CD14-positive monocyte (primary cell): ENCODE measurements around the gene TFPI. TPM values are rescaled to one million over a fixed set of nuclear protein-coding genes. Genes with fewer than 3 reads are reported as not detected.

Experiments
- DNase-seq, 3 donors: peaks; one replicate each; pipeline ENCODE4 v3.0.0-alpha.2; 2011 to 2022
- H2AFZ ChIP-seq: 2 replicates; pipeline ENCODE4 v1.6.0; 2012; ENCODE audit warnings: mild to moderate bottlenecking, low read depth, low read length, inconsistent platforms; ENCODE audit not compliant: insufficient read depth, poor library complexity, severe bottlenecking
- H3K27ac ChIP-seq, 2 donors: 1 replicate in 1 of 2; 2 replicates in 1 of 2; pipeline ENCODE4 v1.5.1; 2012 to 2013; ENCODE audit warnings: low read length in 2 of 2, control low read depth in 1 of 2, inconsistent platforms in 1 of 2, low read depth in 1 of 2, mild to moderate bottlenecking in 1 of 2
- H3K27me3 ChIP-seq, 2 donors: one replicate each; pipeline versions ENCODE4 v1.6.0 to v1.6.1; 2011 to 2013; ENCODE audit warnings: low read length in 2 of 2; ENCODE audit not compliant: control insufficient read depth in 2 of 2, insufficient read depth in 2 of 2
- H3K36me3 ChIP-seq, 2 donors: replicated peaks in 1 of 2; 1 replicate in 1 of 2; 2 replicates in 1 of 2; pipeline versions ENCODE4 v1.5.1 to v1.6.1; 2012 to 2013; ENCODE audit warnings: low read length in 2 of 2, control low read depth in 1 of 2, inconsistent platforms in 1 of 2, mild to moderate bottlenecking in 1 of 2; ENCODE audit not compliant: insufficient read depth in 2 of 2, control insufficient read depth in 1 of 2
- H3K4me1 ChIP-seq, 2 donors: 1 replicate in 1 of 2; 2 replicates in 1 of 2; pipeline versions ENCODE4 v1.5.1 to v1.6.1; 2012 to 2013; ENCODE audit warnings: low read length in 2 of 2, control low read depth in 1 of 2, inconsistent platforms in 1 of 2, mild to moderate bottlenecking in 1 of 2, moderate library complexity in 1 of 2; ENCODE audit not compliant: insufficient read depth in 2 of 2, control insufficient read depth in 1 of 2
- H3K4me2 ChIP-seq: replicated peaks from 2 replicates; pipeline ENCODE3; 2012; ENCODE audit warnings: low read length, moderate library complexity, mild to moderate bottlenecking; ENCODE audit not compliant: poor library complexity, severe bottlenecking; ENCODE audit errors: extremely low read depth
- H3K4me3 ChIP-seq, 3 experiments: fragments of 200-600 bp in 1 of 3; sonication (generic) in 1 of 3; replicated peaks in 1 of 3; 1 replicate in 2 of 3; 2 replicates in 1 of 3; pipeline ENCODE4 v1.5.1; 2011 to 2013; ENCODE audit warnings: low read length in 3 of 3, mild to moderate bottlenecking in 3 of 3, control low read depth in 2 of 3, low read depth in 2 of 3, inconsistent platforms in 1 of 3, moderate library complexity in 1 of 3
- H3K79me2 ChIP-seq: 2 replicates; pipeline ENCODE4 v1.6.0; 2012; ENCODE audit warnings: mild to moderate bottlenecking, control low read depth, inconsistent platforms, low read length, moderate library complexity; ENCODE audit not compliant: insufficient read depth
- H3K9ac ChIP-seq: 2 replicates; pipeline ENCODE4 v1.6.0; 2017; ENCODE audit warnings: low read length, mild to moderate bottlenecking; ENCODE audit not compliant: insufficient read depth, poor library complexity, severe bottlenecking
- H3K9me3 ChIP-seq, 2 donors: replicated peaks in 1 of 2; 1 replicate in 1 of 2; 2 replicates in 1 of 2; pipeline versions ENCODE4 v1.5.1 to v1.6.1; 2012 to 2013; ENCODE audit warnings: low read length in 2 of 2, control low read depth in 1 of 2; ENCODE audit not compliant: control insufficient read depth in 1 of 2, insufficient read depth in 1 of 2
- H4K20me1 ChIP-seq: 2 replicates; pipeline ENCODE4 v1.6.0; 2012; ENCODE audit warnings: mild to moderate bottlenecking, low read length, control low read depth, moderate library complexity; ENCODE audit not compliant: insufficient read depth
- H3K27ac Mint-ChIP-seq, 7 donors: one replicate each; pipeline ENCODE4 v1.8.0; 2020; ENCODE audit warnings: mild to moderate bottlenecking in 7 of 7, mixed read lengths in 7 of 7, moderate library complexity in 6 of 7, inconsistent platforms in 2 of 7
- H3K27me3 Mint-ChIP-seq, 3 donors: one replicate each; pipeline ENCODE4 v1.8.0; 2021 to 2022; ENCODE audit warnings: low read depth in 3 of 3, mild to moderate bottlenecking in 3 of 3, mixed read lengths in 3 of 3, moderate library complexity in 3 of 3, inconsistent platforms in 1 of 3
- H3K36me3 Mint-ChIP-seq, 2 donors: one replicate each; pipeline ENCODE4 v1.8.0; 2020; ENCODE audit warnings: mixed read lengths in 2 of 2, inconsistent platforms in 1 of 2, mild to moderate bottlenecking in 1 of 2
- H3K4me1 Mint-ChIP-seq: one replicate; pipeline ENCODE4 v1.8.0; 2020; ENCODE audit warnings: mild to moderate bottlenecking, mixed read lengths
- H3K4me3 Mint-ChIP-seq, 2 donors: one replicate each; pipeline ENCODE4 v1.8.0; 2020; ENCODE audit warnings: mild to moderate bottlenecking in 2 of 2, mixed read lengths in 2 of 2, moderate library complexity in 1 of 2
- H3K9me3 Mint-ChIP-seq, 7 donors: one replicate each; pipeline ENCODE4 v1.8.0; 2020 to 2022; ENCODE audit warnings: mixed read lengths in 7 of 7, mild to moderate bottlenecking in 6 of 7, moderate library complexity in 6 of 7, inconsistent platforms in 2 of 7
- WGBS: methylation state at CpG from one replicate; pipeline ENCODE4 v1.1.5; 2013; ENCODE audit warnings: missing lambda C conversion rate; ENCODE audit not compliant: insufficient coverage; 5-methylcytosine and 5-hydroxymethylcytosine counted together
- intact Hi-C, 2 donors: fragments of 100-400 bp; cut with micrococcal nuclease; formaldehyde crosslinking; loops; one replicate each; pipeline versions ENCODE4 v1.15.0 to v1.15.1; 2023
- polyA plus RNA-seq, 3 donors: library from polyadenylated mRNA; depleted of rRNA in 1 of 3; unstranded in 2 of 3; stranded (reverse) in 1 of 3; fragments of 300-500 nt in 2 of 3; fragments of >200 nt in 1 of 3; fragmentation: Illumina TruSeq in 2 of 3; gene quantifications; 1 replicate in 2 of 3; 2 replicates in 1 of 3; pipeline ENCODE4 v1.2.3, GENCODE V29; 2012 to 2021
- TF ChIP-seq, protein P1 (sequence below): fragments of 200-600 bp; IDR thresholded peaks from one replicate; pipeline ENCODE4 v1.8.0; 2022; ENCODE audit warnings: antibody characterized with exemption, mild to moderate bottlenecking

TFPI gene
- polyA plus RNA-seq, 3 donors, result 0.46 TPM; not detected in 2

DNA sequence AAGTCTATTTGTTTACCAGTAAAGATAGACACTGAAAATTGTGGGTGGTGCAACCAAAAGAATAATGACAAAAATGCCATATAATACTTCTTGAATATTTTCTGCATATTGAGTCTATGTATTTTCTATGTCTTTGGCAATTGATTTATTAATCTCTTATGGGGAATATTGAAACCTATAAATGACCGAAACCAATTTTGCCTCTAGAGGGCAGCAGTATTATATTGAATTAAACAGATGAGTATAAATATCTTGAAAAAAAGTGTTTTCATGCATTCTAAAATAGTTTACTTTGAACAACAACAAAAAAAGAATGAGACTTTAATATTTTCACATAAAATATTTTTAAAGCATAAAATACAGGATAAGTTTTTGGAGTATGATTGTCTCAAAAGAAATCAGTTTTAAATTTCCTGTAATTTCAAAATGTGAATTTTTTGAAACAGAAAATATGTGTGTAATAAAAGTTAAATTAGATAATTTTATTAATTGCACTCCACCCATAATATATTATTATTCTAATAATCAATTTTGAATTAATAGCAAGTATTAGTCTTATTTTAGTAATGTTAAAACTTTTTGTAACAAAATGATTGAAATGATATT is 56.3 kb downstream of the TFPI start:
- no peaks in the 10 kb centered on the region for H3K36me3 ChIP-seq
- no peaks in the 10 kb centered on the region for H3K4me1 Mint-ChIP-seq
- no peaks in the 10 kb centered on the region for H3K27me3 ChIP-seq
- peaks cover 2 to 11% (median 8%) of the 10 kb centered on the region in 7 donors for H3K9me3 Mint-ChIP-seq
- H4K20me1 ChIP-seq, result no peaks in the 10 kb centered on the region
- H2AFZ ChIP-seq, result no peak overlapping the region
- H3K27ac Mint-ChIP-seq, result no peak overlapping the region
- intact Hi-C loops, result no loop called here
- H3K36me3 Mint-ChIP-seq, result no peaks in the 10 kb centered on the region
- no peaks in the 10 kb centered on the region for H3K79me2 ChIP-seq
- no peak for DNase-seq
- WGBS, result no CpG with 5 or more reads among the region's 1 CpG
- H3K9ac ChIP-seq, result no peak overlapping the region
- no peaks in the 10 kb centered on the region for H3K4me1 ChIP-seq
- H3K4me3 Mint-ChIP-seq, result no peak overlapping the region
- TF ChIP-seq, protein P1, sequence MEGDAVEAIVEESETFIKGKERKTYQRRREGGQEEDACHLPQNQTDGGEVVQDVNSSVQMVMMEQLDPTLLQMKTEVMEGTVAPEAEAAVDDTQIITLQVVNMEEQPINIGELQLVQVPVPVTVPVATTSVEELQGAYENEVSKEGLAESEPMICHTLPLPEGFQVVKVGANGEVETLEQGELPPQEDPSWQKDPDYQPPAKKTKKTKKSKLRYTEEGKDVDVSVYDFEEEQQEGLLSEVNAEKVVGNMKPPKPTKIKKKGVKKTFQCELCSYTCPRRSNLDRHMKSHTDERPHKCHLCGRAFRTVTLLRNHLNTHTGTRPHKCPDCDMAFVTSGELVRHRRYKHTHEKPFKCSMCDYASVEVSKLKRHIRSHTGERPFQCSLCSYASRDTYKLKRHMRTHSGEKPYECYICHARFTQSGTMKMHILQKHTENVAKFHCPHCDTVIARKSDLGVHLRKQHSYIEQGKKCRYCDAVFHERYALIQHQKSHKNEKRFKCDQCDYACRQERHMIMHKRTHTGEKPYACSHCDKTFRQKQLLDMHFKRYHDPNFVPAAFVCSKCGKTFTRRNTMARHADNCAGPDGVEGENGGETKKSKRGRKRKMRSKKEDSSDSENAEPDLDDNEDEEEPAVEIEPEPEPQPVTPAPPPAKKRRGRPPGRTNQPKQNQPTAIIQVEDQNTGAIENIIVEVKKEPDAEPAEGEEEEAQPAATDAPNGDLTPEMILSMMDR, result peak; percentile 62
- no peak overlapping the region for H3K27ac ChIP-seq
- H3K9me3 ChIP-seq, result peaks cover 0 to 3% of the 10 kb centered on the region in 2 donors
- H3K27me3 Mint-ChIP-seq, result no peaks in the 10 kb centered on the region
- H3K4me3 ChIP-seq, result no peak overlapping the region
- no peak overlapping the region for H3K4me2 ChIP-seq

DNA sequence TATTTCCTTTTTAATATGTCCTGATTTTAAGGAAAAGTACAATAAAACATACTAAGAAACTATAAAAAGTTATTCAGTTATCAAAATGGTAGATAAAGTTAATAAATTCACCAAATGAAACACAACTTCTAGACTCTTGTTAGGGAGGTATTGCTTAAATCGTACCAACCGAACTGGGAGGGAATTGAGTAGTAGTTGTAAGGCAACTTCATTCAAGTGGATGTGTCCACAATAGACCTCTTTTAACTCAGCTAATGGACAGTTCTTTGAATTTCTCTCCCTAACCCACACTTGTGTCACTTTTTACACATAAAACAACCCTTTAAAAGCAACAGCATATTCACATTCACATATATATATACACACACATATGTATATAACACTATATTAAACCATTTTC is 57.1 kb downstream of the TFPI start:
- Histone ChIP-seq H3K9ac (no peak overlapping the region), H3K27me3 (no peaks in the 10 kb centered on the region), H3K27ac (no peak overlapping the region), H3K4me2 (no peak overlapping the region), H3K9me3 (peaks cover 0 to 5% of the 10 kb centered on the region in 2 donors), H4K20me1 (no peaks in the 10 kb centered on the region), H3K36me3 (no peaks in the 10 kb centered on the region), H3K4me3 (no peak overlapping the region), H2AFZ (no peak overlapping the region), H3K79me2 (no peaks in the 10 kb centered on the region), H3K4me1 (no peaks in the 10 kb centered on the region)
- TF ChIP-seq, protein P1, result no peak
- Mint-ChIP-seq H3K36me3 (no peaks in the 10 kb centered on the region), H3K27ac (no peak overlapping the region), H3K27me3 (no peaks in the 10 kb centered on the region), H3K4me1 (no peaks in the 10 kb centered on the region), H3K4me3 (no peak overlapping the region), H3K9me3 (peaks cover 4 to 14% (median 10%) of the 10 kb centered on the region in 7 donors)
- intact Hi-C loops, result no loop called here
- no CpG with 5 or more reads among the region's 2 CpGs for WGBS
- no peak for DNase-seq
